Choroid plexus epithelial cell (primary cell): Measurements from ENCODE around the gene SCRT2.
"Not testable (repeated sequence)": the region's sequence is repeated elsewhere in the genome, so short reads cannot be mapped to it uniquely, and the experiment has no call there.

Experiments used
- DNase-seq: peaks from one replicate; pipeline ENCODE4 v3.0.0-alpha.2; 2010; ENCODE audit warnings: low read depth
- H3K4me3 ChIP-seq: 2 replicates; pipeline ENCODE4 v1.5.1; 2011; ENCODE audit warnings: low read depth, mild to moderate bottlenecking, control low read depth, low read length, moderate library complexity
- TF ChIP-seq, protein P1 (sequence below): conservative IDR thresholded peaks from 2 replicates; pipeline ENCODE4 v1.5.1; 2011; ENCODE audit warnings: low read depth, mild to moderate bottlenecking, control low read depth, inconsistent platforms, low read length, moderate library complexity

Gene SCRT2

DNA sequence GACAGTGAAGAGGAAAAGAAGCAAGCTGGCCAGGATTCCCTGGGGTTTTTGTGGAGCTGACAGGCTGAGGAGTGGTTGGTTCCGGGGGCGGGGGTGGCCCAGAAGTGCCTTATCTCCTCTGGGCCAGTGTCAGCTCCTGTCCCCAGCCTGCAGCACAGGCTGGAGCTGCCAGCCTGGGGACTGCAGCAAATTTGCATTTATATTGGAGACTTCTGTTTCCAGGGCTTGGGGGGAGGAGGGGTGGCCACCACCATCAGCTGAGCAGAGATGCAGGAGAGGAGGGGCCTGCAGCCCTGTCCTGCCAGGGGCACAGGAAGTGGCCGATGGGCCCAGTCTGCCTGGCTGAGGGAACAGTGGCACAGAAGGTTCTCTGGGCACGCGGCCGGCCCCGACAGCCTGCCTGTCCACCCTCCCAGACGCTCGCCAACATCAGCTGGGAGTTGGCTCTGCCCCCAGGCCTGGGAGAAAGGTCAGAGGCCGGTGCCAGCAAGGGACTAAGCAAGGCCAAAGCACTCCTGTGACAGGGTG lies 24.3 kb upstream of the SCRT2 start:
- TF ChIP-seq, protein P1, sequence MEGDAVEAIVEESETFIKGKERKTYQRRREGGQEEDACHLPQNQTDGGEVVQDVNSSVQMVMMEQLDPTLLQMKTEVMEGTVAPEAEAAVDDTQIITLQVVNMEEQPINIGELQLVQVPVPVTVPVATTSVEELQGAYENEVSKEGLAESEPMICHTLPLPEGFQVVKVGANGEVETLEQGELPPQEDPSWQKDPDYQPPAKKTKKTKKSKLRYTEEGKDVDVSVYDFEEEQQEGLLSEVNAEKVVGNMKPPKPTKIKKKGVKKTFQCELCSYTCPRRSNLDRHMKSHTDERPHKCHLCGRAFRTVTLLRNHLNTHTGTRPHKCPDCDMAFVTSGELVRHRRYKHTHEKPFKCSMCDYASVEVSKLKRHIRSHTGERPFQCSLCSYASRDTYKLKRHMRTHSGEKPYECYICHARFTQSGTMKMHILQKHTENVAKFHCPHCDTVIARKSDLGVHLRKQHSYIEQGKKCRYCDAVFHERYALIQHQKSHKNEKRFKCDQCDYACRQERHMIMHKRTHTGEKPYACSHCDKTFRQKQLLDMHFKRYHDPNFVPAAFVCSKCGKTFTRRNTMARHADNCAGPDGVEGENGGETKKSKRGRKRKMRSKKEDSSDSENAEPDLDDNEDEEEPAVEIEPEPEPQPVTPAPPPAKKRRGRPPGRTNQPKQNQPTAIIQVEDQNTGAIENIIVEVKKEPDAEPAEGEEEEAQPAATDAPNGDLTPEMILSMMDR, result no peak
- no peak overlapping the region for H3K4me3 ChIP-seq
- DNase-seq, result no peak

DNA sequence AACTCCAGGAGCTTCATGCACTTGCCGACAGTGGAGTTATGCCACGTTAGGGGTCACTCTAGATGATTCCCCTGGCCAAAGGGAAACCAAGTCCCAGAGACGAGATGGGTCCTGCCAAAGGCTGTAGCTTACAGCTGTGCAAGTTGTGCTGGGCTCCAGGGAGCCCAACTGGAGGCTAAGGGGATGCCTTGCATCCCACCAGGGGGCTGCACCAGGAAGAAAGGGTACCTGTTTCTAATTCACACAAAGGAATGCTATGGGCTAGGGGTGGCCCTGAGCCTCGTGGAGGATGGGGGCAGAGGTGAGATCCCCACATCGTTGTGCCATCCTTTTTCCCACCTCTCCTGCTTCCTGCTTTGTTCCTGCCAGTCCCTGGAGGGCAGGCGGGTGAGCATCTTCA lies 23.7 kb upstream of the SCRT2 start:
- TF ChIP-seq, protein P1, result no peak
- no peak overlapping the region for H3K4me3 ChIP-seq
- no peak for DNase-seq

DNA sequence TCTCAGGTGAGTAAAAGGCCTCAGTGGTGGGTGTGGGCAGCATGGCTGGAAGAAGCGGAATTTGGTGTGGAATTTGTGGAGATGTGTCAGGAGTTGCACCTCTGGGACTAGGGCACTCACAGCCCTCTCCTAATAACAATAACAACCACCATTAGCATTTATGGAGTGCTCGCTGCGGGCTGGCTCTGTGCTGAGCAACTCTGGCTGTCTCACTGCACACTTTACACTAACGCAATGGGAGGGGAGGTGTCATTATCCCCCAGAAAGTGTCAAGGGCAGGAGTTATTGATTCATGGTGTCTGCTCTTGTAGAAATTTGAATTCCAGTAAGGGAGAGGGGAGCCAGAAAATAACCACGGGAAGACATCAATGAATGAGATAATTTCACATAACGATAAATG lies 22.7 kb upstream of the SCRT2 start:
- H3K4me3 ChIP-seq, result no peak overlapping the region
- TF ChIP-seq, protein P1, result no peak
- DNase-seq, result no peak

DNA sequence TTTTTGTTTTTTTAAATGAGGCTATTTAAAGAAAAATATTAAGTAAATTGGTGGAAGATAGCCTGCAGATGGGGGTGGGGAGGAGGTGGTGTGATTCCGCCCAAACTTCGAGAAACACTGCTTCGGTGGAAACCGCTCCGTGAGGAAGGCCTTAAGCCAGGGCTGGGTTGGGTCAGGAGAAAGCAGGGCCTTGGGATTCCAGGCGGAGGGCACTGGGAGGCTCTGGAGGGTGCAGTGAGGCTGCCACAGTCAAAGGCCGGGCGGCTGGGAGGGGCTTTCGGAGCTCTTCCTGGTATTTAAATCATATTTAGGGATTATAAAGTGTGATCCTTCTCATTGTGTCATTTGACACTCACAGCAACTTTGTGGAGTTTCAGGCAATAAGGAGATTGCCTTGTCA lies 22.2 kb upstream of the SCRT2 start:
- TF ChIP-seq, protein P1, result no peak
- DNase-seq, result no peak
- H3K4me3 ChIP-seq, result no peak overlapping the region

DNA sequence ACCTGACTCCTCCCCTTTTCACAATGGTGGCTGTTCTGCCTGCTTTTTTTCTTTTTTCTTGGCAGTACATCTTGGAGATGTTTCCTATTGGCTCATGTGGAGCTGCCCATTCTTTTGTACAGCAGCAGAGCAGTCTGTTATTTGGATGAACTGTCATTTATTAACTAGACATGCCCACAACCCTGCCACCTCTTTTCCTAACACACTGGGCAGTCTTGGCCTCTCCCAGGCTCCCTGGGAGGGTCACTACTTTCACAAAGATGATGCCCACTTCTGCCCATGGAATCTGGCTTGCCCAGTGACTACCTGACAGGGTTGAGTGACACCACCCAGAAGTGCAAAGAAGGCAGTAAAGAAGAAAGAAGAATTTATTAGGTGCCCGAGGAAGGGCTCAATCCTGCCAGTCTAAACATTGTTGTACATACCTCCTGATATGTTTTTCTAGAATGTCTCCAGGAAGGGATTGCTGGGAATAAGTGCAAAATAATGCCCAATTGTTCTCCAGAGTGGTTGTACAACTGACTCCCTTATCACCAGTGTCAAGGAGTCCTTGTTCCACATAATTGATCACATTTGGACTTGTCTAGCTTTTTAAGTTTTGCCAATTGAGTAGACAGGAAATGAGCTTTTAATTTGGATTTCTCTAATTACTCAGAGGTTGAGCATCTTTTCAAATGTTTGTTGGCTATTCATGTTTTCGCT lies 19.7 kb upstream of the SCRT2 start:
- no peak overlapping the region for H3K4me3 ChIP-seq
- DNase-seq, result no peak
- TF ChIP-seq, protein P1, result no peak

DNA sequence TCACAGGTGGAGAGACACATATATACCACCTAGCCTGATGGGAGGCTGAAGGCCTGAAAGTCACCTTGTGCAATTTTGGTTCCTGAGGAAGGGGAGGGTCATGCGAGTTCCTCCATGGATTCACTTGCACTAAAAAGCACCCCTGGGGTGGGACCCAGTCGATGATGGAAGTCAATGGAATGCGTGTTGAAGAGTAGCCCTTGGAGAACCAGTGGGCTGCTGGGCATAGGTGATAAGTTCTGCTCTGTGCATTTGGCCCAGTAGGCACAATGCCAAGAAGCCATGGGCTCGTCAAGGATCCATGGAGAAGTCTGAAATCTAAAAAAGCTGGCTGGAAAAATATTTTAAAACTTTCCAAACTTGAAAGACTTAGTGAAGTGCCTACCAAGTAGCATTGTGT lies 18.9 kb upstream of the SCRT2 start:
- no peak overlapping the region for H3K4me3 ChIP-seq
- TF ChIP-seq, protein P1, result no peak
- DNase-seq, result no peak

DNA sequence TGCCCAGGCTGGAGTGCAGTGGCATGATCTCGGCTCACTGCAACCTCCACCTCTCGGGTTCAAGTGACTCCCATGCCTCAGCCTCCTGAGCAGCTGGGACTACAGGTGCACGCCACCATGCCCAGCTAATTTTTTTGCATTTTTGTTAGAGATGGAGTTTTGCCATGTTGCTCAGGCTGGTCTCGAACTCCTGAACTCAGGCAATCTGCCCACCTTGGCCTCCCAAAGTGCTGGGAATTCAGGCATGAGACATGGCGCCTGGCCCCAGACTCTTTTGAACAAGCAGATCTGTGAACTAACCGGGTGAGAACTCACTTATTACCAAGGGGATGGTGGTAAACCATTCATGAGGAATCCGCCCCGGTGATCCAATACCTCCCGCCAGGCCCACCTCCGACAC lies 18.2 kb upstream of the SCRT2 start:
- DNase-seq, H3K4me3 ChIP-seq: not testable (repeated sequence)

DNA sequence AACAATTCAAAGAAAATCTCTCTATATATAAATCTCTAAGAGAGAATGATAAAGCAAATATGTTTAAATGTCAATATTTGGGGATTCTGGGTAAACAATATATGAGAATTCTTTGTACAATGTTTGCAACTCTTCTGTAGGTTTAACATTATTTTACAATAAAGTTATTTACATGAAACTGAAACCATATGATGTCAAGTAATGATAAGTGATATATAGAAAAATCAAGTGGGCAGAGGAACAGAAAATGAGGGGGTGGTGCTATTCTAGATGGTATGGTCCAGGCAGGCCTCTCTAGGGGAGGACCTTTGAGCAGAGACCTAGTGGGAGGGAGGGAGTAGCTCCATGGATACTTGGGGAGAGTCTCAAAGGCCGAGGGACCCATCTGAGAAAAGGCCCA lies 16.4 kb upstream of the SCRT2 start:
- TF ChIP-seq, protein P1, result no peak
- no peak for DNase-seq
- H3K4me3 ChIP-seq, result no peak overlapping the region
